ENCODE measurements around the gene ESRRG.

The ESRRG gene

GRCh38 chr1:216560527-216560926, 162.7 kb downstream of the ESRRG start:
- no peak overlapping the region for H3K9ac ChIP-seq (ENCODE audit: low read depth, low read length, poor library complexity, severe bottlenecking)
- no peaks in the 10 kb centered on the region for H3K4me1 ChIP-seq (ENCODE audit: insufficient read depth, low read length, poor library complexity, severe bottlenecking)
- H4K20me1 ChIP-seq (ENCODE audit: insufficient read depth, low read length, poor library complexity, severe bottlenecking) = no peaks in the 10 kb centered on the region
- no peaks in the 10 kb centered on the region for H3K36me3 ChIP-seq (ENCODE audit: insufficient read depth, low read length)
- H3K9me2 ChIP-seq (replicated peaks; ENCODE audit: low read depth, low read length) = no peaks in the 10 kb centered on the region
- H3K9me3 ChIP-seq (ENCODE audit: insufficient read depth, low read depth, low read length) = no peaks in the 10 kb centered on the region
- H3K4me2 ChIP-seq (ENCODE audit: low read depth, low read length, poor library complexity, severe bottlenecking) = no peak overlapping the region
- no peak overlapping the region for H2AFZ ChIP-seq (ENCODE audit: low read length)
- TF ChIP-seq, protein P1, sequence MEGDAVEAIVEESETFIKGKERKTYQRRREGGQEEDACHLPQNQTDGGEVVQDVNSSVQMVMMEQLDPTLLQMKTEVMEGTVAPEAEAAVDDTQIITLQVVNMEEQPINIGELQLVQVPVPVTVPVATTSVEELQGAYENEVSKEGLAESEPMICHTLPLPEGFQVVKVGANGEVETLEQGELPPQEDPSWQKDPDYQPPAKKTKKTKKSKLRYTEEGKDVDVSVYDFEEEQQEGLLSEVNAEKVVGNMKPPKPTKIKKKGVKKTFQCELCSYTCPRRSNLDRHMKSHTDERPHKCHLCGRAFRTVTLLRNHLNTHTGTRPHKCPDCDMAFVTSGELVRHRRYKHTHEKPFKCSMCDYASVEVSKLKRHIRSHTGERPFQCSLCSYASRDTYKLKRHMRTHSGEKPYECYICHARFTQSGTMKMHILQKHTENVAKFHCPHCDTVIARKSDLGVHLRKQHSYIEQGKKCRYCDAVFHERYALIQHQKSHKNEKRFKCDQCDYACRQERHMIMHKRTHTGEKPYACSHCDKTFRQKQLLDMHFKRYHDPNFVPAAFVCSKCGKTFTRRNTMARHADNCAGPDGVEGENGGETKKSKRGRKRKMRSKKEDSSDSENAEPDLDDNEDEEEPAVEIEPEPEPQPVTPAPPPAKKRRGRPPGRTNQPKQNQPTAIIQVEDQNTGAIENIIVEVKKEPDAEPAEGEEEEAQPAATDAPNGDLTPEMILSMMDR (conservative IDR thresholded peaks at IDR 0.05; ENCODE audit: low read length) = no peak
- TF ChIP-seq EZH2phosphoT487 (IDR thresholded peaks at IDR 0.05; ENCODE audit: borderline replicate concordance) = no peak
- no peaks in the 10 kb centered on the region for H3K79me2 ChIP-seq (ENCODE audit: insufficient read depth, low read length)
- H3K27me3 ChIP-seq (ENCODE audit: insufficient read depth, low read length, poor library complexity, severe bottlenecking) = no peaks in the 10 kb centered on the region
- no peak overlapping the region for H3K4me3 ChIP-seq (ENCODE audit: low read length, poor library complexity, severe bottlenecking)
- no peaks in the 10 kb centered on the region for H3F3A ChIP-seq (ENCODE audit: low read depth)

DNA sequence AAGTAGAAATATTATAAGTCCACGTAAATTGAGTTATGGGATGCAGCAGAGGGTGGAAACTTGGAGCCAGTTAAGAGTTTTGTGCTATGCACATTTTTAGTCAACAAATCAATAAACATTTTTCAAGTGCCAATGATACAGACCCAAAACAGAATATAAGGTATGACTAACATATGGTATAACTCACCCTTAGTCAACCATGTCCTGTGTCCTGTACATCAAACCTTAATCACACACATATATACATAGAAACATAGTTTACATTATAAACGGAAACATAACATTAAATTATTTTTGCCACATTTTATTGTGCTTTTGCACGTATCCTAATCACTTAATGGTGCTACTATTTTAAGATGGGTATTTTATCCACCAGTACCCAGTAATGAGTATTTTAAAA, 163.9 kb downstream of the ESRRG start:
- Histone ChIP-seq H3K9ac (ENCODE audit: low read depth, low read length, poor library complexity, severe bottlenecking) (no peak overlapping the region), H2AFZ (ENCODE audit: low read length) (no peak overlapping the region), H3K4me3 (ENCODE audit: low read length, poor library complexity, severe bottlenecking) (no peak overlapping the region), H3K4me1 (ENCODE audit: insufficient read depth, low read length, poor library complexity, severe bottlenecking) (no peaks in the 10 kb centered on the region), H3K79me2 (ENCODE audit: insufficient read depth, low read length) (no peaks in the 10 kb centered on the region), H3K27me3 (ENCODE audit: insufficient read depth, low read length, poor library complexity, severe bottlenecking) (no peaks in the 10 kb centered on the region), H3K4me2 (ENCODE audit: low read depth, low read length, poor library complexity, severe bottlenecking) (no peak overlapping the region), H3K9me3 (ENCODE audit: insufficient read depth, low read depth, low read length) (no peaks in the 10 kb centered on the region), H3K9me2 (replicated peaks; ENCODE audit: low read depth, low read length) (no peaks in the 10 kb centered on the region), H3K36me3 (ENCODE audit: insufficient read depth, low read length) (no peaks in the 10 kb centered on the region), H4K20me1 (ENCODE audit: insufficient read depth, low read length, poor library complexity, severe bottlenecking) (no peaks in the 10 kb centered on the region), H3F3A (ENCODE audit: low read depth) (no peaks in the 10 kb centered on the region)
- TF ChIP-seq, protein P1 (conservative IDR thresholded peaks at IDR 0.05; ENCODE audit: low read length) = no peak
- no peak for TF ChIP-seq EZH2phosphoT487 (IDR thresholded peaks at IDR 0.05; ENCODE audit: borderline replicate concordance)

GRCh38 chr1:216555653-216556052, 167.6 kb downstream of the ESRRG start:
- Histone ChIP-seq H3K9me2 (replicated peaks; ENCODE audit: low read depth, low read length) (no peaks in the 10 kb centered on the region), H3K79me2 (ENCODE audit: insufficient read depth, low read length) (no peaks in the 10 kb centered on the region), H3K4me3 (ENCODE audit: low read length, poor library complexity, severe bottlenecking) (no peak overlapping the region), H4K20me1 (ENCODE audit: insufficient read depth, low read length, poor library complexity, severe bottlenecking) (no peaks in the 10 kb centered on the region), H3K4me2 (ENCODE audit: low read depth, low read length, poor library complexity, severe bottlenecking) (no peak overlapping the region), H3F3A (ENCODE audit: low read depth) (no peaks in the 10 kb centered on the region), H3K36me3 (ENCODE audit: insufficient read depth, low read length) (no peaks in the 10 kb centered on the region), H2AFZ (ENCODE audit: low read length) (no peak overlapping the region), H3K4me1 (ENCODE audit: insufficient read depth, low read length, poor library complexity, severe bottlenecking) (no peaks in the 10 kb centered on the region), H3K9me3 (ENCODE audit: insufficient read depth, low read depth, low read length) (no peaks in the 10 kb centered on the region), H3K9ac (ENCODE audit: low read depth, low read length, poor library complexity, severe bottlenecking) (no peak overlapping the region), H3K27me3 (ENCODE audit: insufficient read depth, low read length, poor library complexity, severe bottlenecking) (no peaks in the 10 kb centered on the region)
- TF ChIP-seq, protein P1 (conservative IDR thresholded peaks at IDR 0.05; ENCODE audit: low read length) = no peak
- no peak for TF ChIP-seq EZH2phosphoT487 (IDR thresholded peaks at IDR 0.05; ENCODE audit: borderline replicate concordance)

Data from Loucy (cell line).